HCT116 (cell line): Measurements from ENCODE around the gene LSMEM2.
A peak's percentile ranks its signal among the peaks of the same experiment; 100 is the strongest.

Source experiments
- CEBPB ChIP-seq: IDR thresholded peaks from 2 replicates; pipeline ENCODE4 v1.6.1; 2012; ENCODE audit warnings: low read depth
- EGR1 ChIP-seq: IDR thresholded peaks from 2 replicates; pipeline ENCODE4 v1.6.1; 2012; ENCODE audit warnings: low read depth
- EZH2 ChIP-seq: fragments of 200-600 bp; sonication (generic); IDR thresholded peaks from 2 replicates; pipeline ENCODE4 v1.6.1; 2017; ENCODE audit warnings: antibody characterized with exemption, mixed run types
- EZH2phosphoT487 ChIP-seq: fragments of 200-600 bp; IDR thresholded peaks from 2 replicates; pipeline ENCODE4 v1.6.1; 2018; ENCODE audit warnings: antibody characterized with exemption, borderline replicate concordance
- FOSL1 ChIP-seq: IDR thresholded peaks from 2 replicates; pipeline ENCODE4 v1.6.1; 2012; ENCODE audit warnings: low read depth
- POLR2A ChIP-seq: IDR thresholded peaks from 2 replicates; pipeline ENCODE4 v1.7.0; 2011; ENCODE audit warnings: borderline replicate concordance; ENCODE audit not compliant: insufficient read depth, insufficient read length; ENCODE audit errors: extremely low read depth
- POLR2AphosphoS5 ChIP-seq: IDR thresholded peaks from 2 replicates; pipeline ENCODE4 v1.6.1; 2011; ENCODE audit warnings: mild to moderate bottlenecking, low read depth, low read length, moderate library complexity
- SRF ChIP-seq: IDR thresholded peaks from 2 replicates; pipeline ENCODE4 v1.6.1; 2012; ENCODE audit warnings: low read depth
- YY1 ChIP-seq: IDR thresholded peaks from 2 replicates; pipeline ENCODE4 v1.6.1; 2011; ENCODE audit warnings: low read length, low read depth, moderate library complexity, mild to moderate bottlenecking; ENCODE audit not compliant: insufficient replicate concordance; ENCODE audit errors: extremely low read depth
- TF ChIP-seq, protein P1 (sequence below), 3 experiments: fragments of 200-600 bp in 1 of 3; sonication (generic) in 1 of 3; IDR thresholded peaks in 2 of 3; conservative IDR thresholded peaks in 1 of 3; 2 replicates each; pipeline ENCODE4 v1.5.1; 2012 to 2017; ENCODE audit warnings: low read depth in 2 of 3, low read length in 2 of 3, antibody characterized with exemption in 1 of 3, borderline replicate concordance in 1 of 3, control low read depth in 1 of 3, mild to moderate bottlenecking in 1 of 3, mixed read lengths in 1 of 3, mixed run types in 1 of 3, moderate library complexity in 1 of 3; ENCODE audit not compliant: insufficient read depth in 1 of 3
- TF ChIP-seq, protein P2 (sequence below): IDR thresholded peaks from 2 replicates; pipeline ENCODE4 v1.6.1; 2011; ENCODE audit warnings: mild to moderate bottlenecking, low read length, moderate library complexity; ENCODE audit not compliant: insufficient replicate concordance; ENCODE audit errors: extremely low read depth

DNA sequence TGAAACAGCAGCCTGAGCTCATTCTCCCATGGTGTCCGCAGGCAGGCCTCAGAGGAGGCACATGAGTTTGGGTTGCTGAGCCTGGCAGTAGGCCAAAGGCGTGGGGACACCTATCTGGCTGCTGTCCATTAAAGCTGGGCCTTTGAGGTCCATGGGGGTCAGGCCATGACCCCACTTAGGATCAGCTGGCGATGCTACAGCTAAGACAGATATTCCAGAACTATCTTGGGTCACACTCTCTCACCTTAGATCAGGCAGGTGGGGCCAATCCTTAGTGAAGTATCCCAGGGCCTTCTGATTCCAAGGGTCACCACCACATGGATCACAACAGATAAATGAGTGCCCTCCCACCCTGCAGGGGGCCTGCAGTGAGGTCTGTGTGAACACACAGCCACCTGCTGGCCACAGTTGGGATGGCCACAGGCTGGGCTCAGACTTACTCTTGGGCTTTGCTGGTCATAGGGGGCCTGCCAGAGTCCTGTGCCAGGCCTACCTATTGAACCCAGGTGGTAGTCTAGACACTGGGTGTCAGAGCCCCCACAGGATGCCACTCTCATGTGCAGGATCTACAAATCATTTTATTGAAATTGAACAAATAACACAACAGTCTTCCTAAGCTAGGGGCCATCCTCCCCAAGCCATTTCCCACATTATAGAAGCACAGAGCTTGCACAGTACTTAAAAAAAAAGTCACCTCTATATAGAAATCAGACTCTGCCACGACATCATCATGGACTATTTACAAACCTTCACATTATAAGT, 45.6 kb downstream of the LSMEM2 start:
- TF ChIP-seq, protein P1, sequence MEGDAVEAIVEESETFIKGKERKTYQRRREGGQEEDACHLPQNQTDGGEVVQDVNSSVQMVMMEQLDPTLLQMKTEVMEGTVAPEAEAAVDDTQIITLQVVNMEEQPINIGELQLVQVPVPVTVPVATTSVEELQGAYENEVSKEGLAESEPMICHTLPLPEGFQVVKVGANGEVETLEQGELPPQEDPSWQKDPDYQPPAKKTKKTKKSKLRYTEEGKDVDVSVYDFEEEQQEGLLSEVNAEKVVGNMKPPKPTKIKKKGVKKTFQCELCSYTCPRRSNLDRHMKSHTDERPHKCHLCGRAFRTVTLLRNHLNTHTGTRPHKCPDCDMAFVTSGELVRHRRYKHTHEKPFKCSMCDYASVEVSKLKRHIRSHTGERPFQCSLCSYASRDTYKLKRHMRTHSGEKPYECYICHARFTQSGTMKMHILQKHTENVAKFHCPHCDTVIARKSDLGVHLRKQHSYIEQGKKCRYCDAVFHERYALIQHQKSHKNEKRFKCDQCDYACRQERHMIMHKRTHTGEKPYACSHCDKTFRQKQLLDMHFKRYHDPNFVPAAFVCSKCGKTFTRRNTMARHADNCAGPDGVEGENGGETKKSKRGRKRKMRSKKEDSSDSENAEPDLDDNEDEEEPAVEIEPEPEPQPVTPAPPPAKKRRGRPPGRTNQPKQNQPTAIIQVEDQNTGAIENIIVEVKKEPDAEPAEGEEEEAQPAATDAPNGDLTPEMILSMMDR (IDR thresholded peaks at IDR 0.05 in 2 of 3, conservative IDR thresholded peaks at IDR 0.05 in 1 of 3; ENCODE audit: borderline replicate concordance in 1 of 3, insufficient read depth in 1 of 3, low read depth in 2 of 3, low read length in 2 of 3): peak in 2 of 3 experiments; percentile 93 to 95; a peak in 4 of 6 replicates
- TF ChIP-seq EZH2phosphoT487 (no peak), CEBPB (no peak), POLR2AphosphoS5 (peak; percentile 50), YY1 (no peak), EZH2 (no peak), EGR1 (no peak), FOSL1 (no peak), POLR2A (no peak), SRF (no peak)
- TF ChIP-seq, protein P2, sequence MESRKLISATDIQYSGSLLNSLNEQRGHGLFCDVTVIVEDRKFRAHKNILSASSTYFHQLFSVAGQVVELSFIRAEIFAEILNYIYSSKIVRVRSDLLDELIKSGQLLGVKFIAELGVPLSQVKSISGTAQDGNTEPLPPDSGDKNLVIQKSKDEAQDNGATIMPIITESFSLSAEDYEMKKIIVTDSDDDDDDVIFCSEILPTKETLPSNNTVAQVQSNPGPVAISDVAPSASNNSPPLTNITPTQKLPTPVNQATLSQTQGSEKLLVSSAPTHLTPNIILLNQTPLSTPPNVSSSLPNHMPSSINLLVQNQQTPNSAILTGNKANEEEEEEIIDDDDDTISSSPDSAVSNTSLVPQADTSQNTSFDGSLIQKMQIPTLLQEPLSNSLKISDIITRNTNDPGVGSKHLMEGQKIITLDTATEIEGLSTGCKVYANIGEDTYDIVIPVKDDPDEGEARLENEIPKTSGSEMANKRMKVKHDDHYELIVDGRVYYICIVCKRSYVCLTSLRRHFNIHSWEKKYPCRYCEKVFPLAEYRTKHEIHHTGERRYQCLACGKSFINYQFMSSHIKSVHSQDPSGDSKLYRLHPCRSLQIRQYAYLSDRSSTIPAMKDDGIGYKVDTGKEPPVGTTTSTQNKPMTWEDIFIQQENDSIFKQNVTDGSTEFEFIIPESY: no peak
